Stimulated activated CD4-positive, alpha-beta T cell treated with anti-CD3 and anti-CD28 coated beads, TNF-alpha, amount 100 ng/mL, for 48 hours (primary cell): ENCODE results near the gene CNTNAP2.
"Not testable (repeated sequence)": the region's sequence is repeated elsewhere in the genome, so short reads cannot be mapped to it uniquely, and the experiment has no call there.

ENCODE experiments used
- DNase-seq, 3 donors: peaks; one replicate each; pipeline ENCODE4 v3.0.0-alpha.2; 2020; ENCODE audit warnings: low read depth in 3 of 3

Gene CNTNAP2

GRCh38 chr7:146876411-146876810 lies 759.8 kb downstream of the CNTNAP2 start:
- DNase-seq: no peak

GRCh38 chr7:146878901-146879300 lies 762.3 kb downstream of the CNTNAP2 start:
- DNase-seq: no peak

- DNase-seq: no peak
Measured at GRCh38 chr7:146885231-146885630, 768.6 kb downstream of the CNTNAP2 start.

GRCh38 chr7:146889806-146890555 lies 773.4 kb downstream of the CNTNAP2 start:
- DNase-seq: no peak

GRCh38 chr7:146892151-146892550 lies 775.5 kb downstream of the CNTNAP2 start:
- no peak for DNase-seq

GRCh38 chr7:146894927-146895326 lies 778.3 kb downstream of the CNTNAP2 start:
- no peak for DNase-seq

GRCh38 chr7:146902266-146902665 lies 785.7 kb downstream of the CNTNAP2 start:
- no peak for DNase-seq

- no peak for DNase-seq
Measured at GRCh38 chr7:146902728-146903127, 786.1 kb downstream of the CNTNAP2 start.

GRCh38 chr7:146905746-146906145 lies 789.1 kb downstream of the CNTNAP2 start:
- DNase-seq: not testable (repeated sequence)

GRCh38 chr7:146922782-146923181 lies 806.2 kb downstream of the CNTNAP2 start:
- DNase-seq: no peak

GRCh38 chr7:146926841-146927240 lies 810.2 kb downstream of the CNTNAP2 start:
- DNase-seq: no peak

GRCh38 chr7:146937836-146938235 lies 821.2 kb downstream of the CNTNAP2 start:
- DNase-seq: no peak

- no peak for DNase-seq
Measured at GRCh38 chr7:146943483-146943882, 826.9 kb downstream of the CNTNAP2 start.

GRCh38 chr7:146948703-146949102 lies 832.1 kb downstream of the CNTNAP2 start:
- no peak for DNase-seq

GRCh38 chr7:146956321-146956720 lies 839.7 kb downstream of the CNTNAP2 start:
- DNase-seq: no peak

GRCh38 chr7:146956853-146957252 lies 840.3 kb downstream of the CNTNAP2 start:
- DNase-seq: no peak

- DNase-seq: no peak
Measured at GRCh38 chr7:146960773-146961391, 844.3 kb downstream of the CNTNAP2 start.

GRCh38 chr7:146961617-146962016 lies 845.0 kb downstream of the CNTNAP2 start:
- no peak for DNase-seq

- no peak for DNase-seq
Measured at GRCh38 chr7:146966274-146966673, 849.7 kb downstream of the CNTNAP2 start.

- no peak for DNase-seq
Measured at GRCh38 chr7:146982482-146982881, 865.9 kb downstream of the CNTNAP2 start.

- no peak for DNase-seq
Measured at GRCh38 chr7:146991596-146991995, 875.0 kb downstream of the CNTNAP2 start.

GRCh38 chr7:146993764-146994163 lies 877.2 kb downstream of the CNTNAP2 start:
- no peak for DNase-seq

- no peak for DNase-seq
Measured at GRCh38 chr7:147008530-147008929, 891.9 kb downstream of the CNTNAP2 start.
